ENCODE data around the gene ABCA9.
A peak's percentile ranks its signal among the peaks of the same experiment; 100 is the strongest.
"Not testable (repeated sequence)": the region's sequence is repeated elsewhere in the genome, so short reads cannot be mapped to it uniquely, and the experiment has no call there.

ABCA9 gene

DNA sequence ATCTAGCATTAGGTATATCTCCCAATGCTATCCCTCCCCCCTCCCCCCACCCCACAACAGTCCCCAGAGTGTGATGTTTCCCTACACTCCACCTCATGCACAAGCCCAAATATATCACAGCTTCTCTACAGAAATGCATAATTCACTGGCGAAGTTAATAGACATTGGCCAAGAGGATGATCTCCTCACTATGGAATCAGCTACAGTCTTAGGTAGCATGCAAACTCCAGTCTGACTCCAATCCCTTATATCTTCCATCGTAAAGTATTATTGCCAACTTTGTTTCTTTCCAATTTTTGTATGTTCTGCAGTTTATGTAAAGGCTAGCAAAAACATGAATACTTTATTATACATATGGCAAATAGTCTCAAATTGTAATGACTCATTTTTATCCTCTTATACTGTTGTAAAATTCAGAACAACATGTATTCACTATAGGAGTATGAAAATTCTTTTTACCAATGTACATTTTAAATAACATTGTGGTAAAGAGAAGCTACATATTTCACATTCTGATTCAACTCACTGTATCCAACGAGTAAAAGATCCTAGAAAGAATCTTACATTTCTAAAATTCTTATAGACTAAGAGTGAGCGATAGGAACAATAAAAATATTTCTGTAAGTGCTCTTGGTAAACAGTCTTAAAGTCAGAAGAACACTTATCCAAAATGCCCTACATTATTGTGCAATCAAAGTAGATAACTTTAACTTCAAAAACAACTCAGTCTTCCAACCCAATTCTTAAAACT lies 106.4 kb downstream of the ABCA9 start:
- Histone ChIP-seq H2AK5ac (ENCODE audit: low read length) (no peak overlapping the region), H3K4me1 (ENCODE audit: control insufficient read depth, low read depth, low read length) (no peaks in the 10 kb centered on the region), H2BK15ac (replicated peaks; ENCODE audit: low read depth) (no peak overlapping the region), H3K4me3 (ENCODE audit: low read length) (no peak overlapping the region), H3K18ac (ENCODE audit: low read length) (no peak overlapping the region), H4K8ac (ENCODE audit: low read depth, low read length) (no peak overlapping the region), H3K4ac (ENCODE audit: low read depth, low read length) (no peak overlapping the region), H3K27me3 (ENCODE audit: insufficient read depth, low read length, poor library complexity) (no peaks in the 10 kb centered on the region), H3K27ac (ENCODE audit: low read depth, low read length) (no peak overlapping the region), H3K56ac (ENCODE audit: low read length) (no peak overlapping the region), H3K23ac (ENCODE audit: low read length) (no peak overlapping the region), H2BK5ac (ENCODE audit: low read length) (no peak overlapping the region), H3K79me1 (ENCODE audit: low read length) (no peaks in the 10 kb centered on the region), H3K9ac (ENCODE audit: low read length) (no peak overlapping the region), H4K5ac (ENCODE audit: low read length) (no peak overlapping the region), H2BK120ac (ENCODE audit: low read depth, low read length) (no peak overlapping the region), H3K4me2 (ENCODE audit: low read length) (no peak overlapping the region), H3K36me3 (ENCODE audit: control insufficient read depth, insufficient read depth, low read length) (no peaks in the 10 kb centered on the region), H3K79me2 (ENCODE audit: control insufficient read depth, insufficient read depth, low read length) (no peaks in the 10 kb centered on the region)
- DNase-seq: no peak
- WGBS (ENCODE audit: extremely low coverage, insufficient coverage, low lambda C conversion rate): no CpG with 5 or more reads among the region's 4 CpGs

DNA sequence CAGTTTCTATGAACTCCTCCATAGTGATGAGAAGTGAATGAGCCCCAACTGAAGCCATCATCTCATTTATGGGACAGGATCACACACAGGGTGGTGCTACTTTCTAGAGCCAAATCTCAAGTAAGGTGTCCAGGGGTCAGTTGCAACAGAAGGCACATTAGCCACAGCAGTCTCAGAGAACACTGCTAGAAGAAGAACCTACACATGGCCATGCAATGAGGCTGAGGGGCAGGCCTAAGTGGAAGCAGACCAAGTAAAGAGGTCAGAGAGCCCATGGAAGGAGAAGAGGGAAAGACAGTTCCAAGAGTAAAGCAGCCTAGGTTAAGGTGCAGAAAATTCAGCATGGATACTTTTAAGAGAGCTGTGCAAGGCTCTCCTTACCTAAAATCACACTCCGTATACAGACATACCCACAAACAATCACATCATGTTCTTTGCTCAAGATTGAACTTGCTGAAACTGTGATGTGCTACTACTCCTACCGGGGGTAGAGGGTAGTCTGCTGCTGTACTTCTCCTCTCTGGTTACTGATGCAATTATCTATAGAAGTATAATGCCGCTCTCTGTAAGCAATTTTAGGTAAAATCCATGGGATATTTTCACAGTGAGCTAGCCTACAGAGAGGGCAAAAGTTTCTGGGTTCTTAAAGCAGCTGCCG lies 107.3 kb downstream of the ABCA9 start:
- no peak overlapping the region for H2BK5ac ChIP-seq (ENCODE audit: low read length)
- H3K18ac ChIP-seq (ENCODE audit: low read length): no peak overlapping the region
- H3K79me2 ChIP-seq (ENCODE audit: control insufficient read depth, insufficient read depth, low read length): no peaks in the 10 kb centered on the region
- no peak overlapping the region for H3K9ac ChIP-seq (ENCODE audit: low read length)
- no peak overlapping the region for H3K4me2 ChIP-seq (ENCODE audit: low read length)
- H3K27me3 ChIP-seq (ENCODE audit: insufficient read depth, low read length, poor library complexity): no peaks in the 10 kb centered on the region
- H3K27ac ChIP-seq (ENCODE audit: low read depth, low read length): no peak overlapping the region
- H3K4ac ChIP-seq (ENCODE audit: low read depth, low read length): no peak overlapping the region
- H3K23ac ChIP-seq (ENCODE audit: low read length): no peak overlapping the region
- DNase-seq: no peak
- H3K56ac ChIP-seq (ENCODE audit: low read length): no peak overlapping the region
- H3K79me1 ChIP-seq (ENCODE audit: low read length): no peaks in the 10 kb centered on the region
- no peaks in the 10 kb centered on the region for H3K4me1 ChIP-seq (ENCODE audit: control insufficient read depth, low read depth, low read length)
- H2AK5ac ChIP-seq (ENCODE audit: low read length): no peak overlapping the region
- no peak overlapping the region for H4K5ac ChIP-seq (ENCODE audit: low read length)
- WGBS (ENCODE audit: extremely low coverage, insufficient coverage, low lambda C conversion rate): no CpG with 5 or more reads among the region's 4 CpGs
- H3K4me3 ChIP-seq (ENCODE audit: low read length): no peak overlapping the region
- no peak overlapping the region for H4K8ac ChIP-seq (ENCODE audit: low read depth, low read length)
- no peaks in the 10 kb centered on the region for H3K36me3 ChIP-seq (ENCODE audit: control insufficient read depth, insufficient read depth, low read length)
- no peak overlapping the region for H2BK120ac ChIP-seq (ENCODE audit: low read depth, low read length)
- no peak overlapping the region for H2BK15ac ChIP-seq (replicated peaks; ENCODE audit: low read depth)

- Histone ChIP-seq H2BK15ac (replicated peaks; ENCODE audit: low read depth) (no peak overlapping the region), H4K5ac (ENCODE audit: low read length) (no peak overlapping the region), H4K8ac (ENCODE audit: low read depth, low read length) (no peak overlapping the region), H3K27ac (ENCODE audit: low read depth, low read length) (no peak overlapping the region), H3K79me2 (ENCODE audit: control insufficient read depth, insufficient read depth, low read length) (no peaks in the 10 kb centered on the region), H3K18ac (ENCODE audit: low read length) (no peak overlapping the region), H3K4me3 (ENCODE audit: low read length) (no peak overlapping the region), H3K4ac (ENCODE audit: low read depth, low read length) (no peak overlapping the region), H3K56ac (ENCODE audit: low read length) (no peak overlapping the region), H2AK5ac (ENCODE audit: low read length) (no peak overlapping the region), H3K79me1 (ENCODE audit: low read length) (no peaks in the 10 kb centered on the region), H3K4me2 (ENCODE audit: low read length) (no peak overlapping the region), H2BK5ac (ENCODE audit: low read length) (no peak overlapping the region), H3K36me3 (ENCODE audit: control insufficient read depth, insufficient read depth, low read length) (no peaks in the 10 kb centered on the region), H3K4me1 (ENCODE audit: control insufficient read depth, low read depth, low read length) (no peaks in the 10 kb centered on the region), H2BK120ac (ENCODE audit: low read depth, low read length) (no peak overlapping the region), H3K27me3 (ENCODE audit: insufficient read depth, low read length, poor library complexity) (no peaks in the 10 kb centered on the region), H3K23ac (ENCODE audit: low read length) (no peak overlapping the region), H3K9ac (ENCODE audit: low read length) (no peak overlapping the region)
- DNase-seq: peak; percentile 18
- WGBS (ENCODE audit: extremely low coverage, insufficient coverage, low lambda C conversion rate): no CpG with 5 or more reads among the region's 4 CpGs
Observed at GRCh38 chr17:68950725-68951124, 110.0 kb downstream of the ABCA9 start.

DNA sequence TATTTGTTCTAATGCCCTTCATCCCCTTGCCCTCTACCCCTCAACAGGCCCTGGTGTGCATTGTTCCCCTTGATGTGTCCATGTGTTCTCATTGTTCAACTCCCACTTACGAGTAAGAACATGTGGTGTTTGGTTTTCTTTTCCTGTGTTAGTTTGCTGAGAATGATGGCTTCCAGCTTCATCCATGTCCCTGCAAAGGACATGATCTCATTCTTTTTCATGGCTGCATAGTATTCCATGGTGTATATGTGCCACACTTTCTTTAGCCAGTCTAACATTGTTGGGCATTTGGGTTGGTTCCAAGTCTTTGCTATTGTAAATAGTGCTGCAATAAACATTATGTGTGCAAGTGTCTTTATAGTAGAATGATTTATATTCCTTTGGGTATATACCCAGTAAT lies 112.9 kb downstream of the ABCA9 start:
- WGBS (ENCODE audit: extremely low coverage, insufficient coverage, low lambda C conversion rate): no CpG with 5 or more reads among the region's 1 CpG
- H3K9ac ChIP-seq (ENCODE audit: low read length); H3K79me2 ChIP-seq (ENCODE audit: control insufficient read depth, insufficient read depth, low read length): not testable (repeated sequence)

DNA sequence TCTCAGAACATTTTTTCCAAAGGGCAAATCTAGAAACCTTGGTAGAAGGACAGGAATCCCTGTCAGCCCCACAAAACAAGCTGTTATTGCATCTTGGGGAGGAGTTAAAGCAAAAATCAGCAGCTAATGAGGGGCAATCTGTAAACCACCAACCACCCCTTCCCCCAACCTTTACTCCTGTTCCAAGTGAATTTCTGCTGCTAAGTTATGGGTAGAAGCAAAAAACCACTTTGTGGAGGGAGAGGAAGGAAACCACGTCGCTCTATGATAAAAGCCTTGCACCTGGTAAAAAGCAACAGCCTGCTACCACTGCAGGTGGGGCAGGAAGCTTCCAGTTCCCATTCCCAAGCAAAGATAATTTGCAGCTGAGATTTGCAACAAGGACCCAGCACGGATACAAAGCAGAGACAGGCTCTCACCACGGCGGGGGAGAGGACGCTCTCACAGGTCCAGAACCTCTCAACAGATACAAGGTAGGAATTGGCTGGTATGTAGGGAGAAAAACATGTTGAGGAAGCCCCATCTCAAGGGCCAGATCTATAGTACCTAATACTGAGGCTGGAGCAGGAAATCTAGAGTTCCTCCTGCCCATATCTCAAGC lies 116.2 kb downstream of the ABCA9 start:
- H3K4ac ChIP-seq (ENCODE audit: low read depth, low read length): no peak overlapping the region
- H3K23ac ChIP-seq (ENCODE audit: low read length): no peak overlapping the region
- no CpG with 5 or more reads among the region's 6 CpGs for WGBS (ENCODE audit: extremely low coverage, insufficient coverage, low lambda C conversion rate)
- H3K9ac ChIP-seq (ENCODE audit: low read length): no peak overlapping the region
- H2AK5ac ChIP-seq (ENCODE audit: low read length): no peak overlapping the region
- H3K79me2 ChIP-seq (ENCODE audit: control insufficient read depth, insufficient read depth, low read length): no peaks in the 10 kb centered on the region
- no peak overlapping the region for H2BK120ac ChIP-seq (ENCODE audit: low read depth, low read length)
- no peak overlapping the region for H3K4me3 ChIP-seq (ENCODE audit: low read length)
- no peaks in the 10 kb centered on the region for H3K79me1 ChIP-seq (ENCODE audit: low read length)
- no peaks in the 10 kb centered on the region for H3K27me3 ChIP-seq (ENCODE audit: insufficient read depth, low read length, poor library complexity)
- H2BK15ac ChIP-seq (replicated peaks; ENCODE audit: low read depth): no peak overlapping the region
- no peak overlapping the region for H3K56ac ChIP-seq (ENCODE audit: low read length)
- no peaks in the 10 kb centered on the region for H3K4me1 ChIP-seq (ENCODE audit: control insufficient read depth, low read depth, low read length)
- H3K4me2 ChIP-seq (ENCODE audit: low read length): no peak overlapping the region
- H3K36me3 ChIP-seq (ENCODE audit: control insufficient read depth, insufficient read depth, low read length): no peaks in the 10 kb centered on the region
- no peak overlapping the region for H3K18ac ChIP-seq (ENCODE audit: low read length)
- no peak overlapping the region for H3K27ac ChIP-seq (ENCODE audit: low read depth, low read length)
- H2BK5ac ChIP-seq (ENCODE audit: low read length): no peak overlapping the region
- H4K8ac ChIP-seq (ENCODE audit: low read depth, low read length): no peak overlapping the region
- H4K5ac ChIP-seq (ENCODE audit: low read length): no peak overlapping the region
- peak; percentile 2 for DNase-seq

More for the DNA sequence above, 112.9 kb downstream of the ABCA9 start:
- not testable (repeated sequence) for H3K23ac ChIP-seq (ENCODE audit: low read length); H3K27ac ChIP-seq (ENCODE audit: low read depth, low read length); H3K79me1 ChIP-seq (ENCODE audit: low read length); H3K4me3 ChIP-seq (ENCODE audit: low read length); H4K5ac ChIP-seq (ENCODE audit: low read length); H3K4me1 ChIP-seq (ENCODE audit: control insufficient read depth, low read depth, low read length); DNase-seq; H2BK120ac ChIP-seq (ENCODE audit: low read depth, low read length); H2AK5ac ChIP-seq (ENCODE audit: low read length); H3K27me3 ChIP-seq (ENCODE audit: insufficient read depth, low read length, poor library complexity); H4K8ac ChIP-seq (ENCODE audit: low read depth, low read length); H3K4me2 ChIP-seq (ENCODE audit: low read length); H3K18ac ChIP-seq (ENCODE audit: low read length); H2BK5ac ChIP-seq (ENCODE audit: low read length); H3K36me3 ChIP-seq (ENCODE audit: control insufficient read depth, insufficient read depth, low read length); H3K56ac ChIP-seq (ENCODE audit: low read length); H2BK15ac ChIP-seq (replicated peaks; ENCODE audit: low read depth); H3K4ac ChIP-seq (ENCODE audit: low read depth, low read length)
